ENCODE data around the gene TSHZ2. TPM values are rescaled to one million over a fixed set of nuclear protein-coding genes. Genes with fewer than 3 reads are reported as not detected.

Gene TSHZ2
- total RNA-seq, 1 experiment from 2014 or later, result 0.07 TPM

DNA sequence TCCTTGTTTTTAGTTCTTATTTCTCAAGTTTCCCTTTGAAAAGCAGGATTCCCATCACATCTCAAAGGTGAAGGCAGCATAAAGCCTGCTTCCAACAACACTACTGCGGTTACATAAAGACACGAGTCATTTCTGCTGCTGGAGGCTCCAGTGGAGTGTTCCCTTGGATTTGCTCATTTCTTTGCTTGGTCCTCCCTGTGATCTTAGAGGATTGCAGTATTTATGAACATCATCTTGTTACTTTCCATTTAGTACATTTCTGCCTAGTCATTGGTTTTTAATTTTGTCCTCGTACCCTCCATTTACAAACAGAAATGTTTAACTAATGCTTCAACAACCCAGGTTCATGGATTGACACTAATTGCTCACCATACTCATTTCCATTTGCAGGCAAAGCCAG is 322.6 kb downstream of the TSHZ2 start:
- no peak overlapping the region for H3K56ac ChIP-seq (ENCODE audit: insufficient read length, low read depth, low read length)
- no peaks in the 10 kb centered on the region for H3K36me3 Mint-ChIP-seq (ENCODE audit: insufficient read depth in 1 of 3, low read depth in 3 of 3)
- no peaks in the 10 kb centered on the region for H3K79me2 ChIP-seq (ENCODE audit: insufficient read depth, low read length)
- no peak overlapping the region for H3K18ac ChIP-seq (ENCODE audit: insufficient read length, low read depth, low read length)
- H3K9me3 ChIP-seq (ENCODE audit: control insufficient read depth, low read depth, low read length), result no peaks in the 10 kb centered on the region
- H3K4me1 Mint-ChIP-seq, result peaks cover 9 to 10% of the 10 kb centered on the region in 2 experiments
- no peak overlapping the region for H3K14ac ChIP-seq (ENCODE audit: insufficient read depth, low read length)
- no peaks in the 10 kb centered on the region for H3K23me2 ChIP-seq (ENCODE audit: insufficient read length, low read depth, low read length, poor library complexity, severe bottlenecking)
- H2BK12ac ChIP-seq (ENCODE audit: insufficient read length, low read depth, low read length), result no peak overlapping the region
- H3K4me2 ChIP-seq (ENCODE audit: insufficient read depth, insufficient read length, low read length), result no peak overlapping the region
- H3K4me1 ChIP-seq (ENCODE audit: insufficient read depth, low read length), result no peaks in the 10 kb centered on the region
- no peaks in the 10 kb centered on the region for H3K79me1 ChIP-seq (ENCODE audit: insufficient read depth, low read depth, low read length, poor library complexity, severe bottlenecking)
- no peaks in the 10 kb centered on the region for H4K20me1 ChIP-seq (ENCODE audit: control insufficient read depth, insufficient read depth, insufficient read length)
- no peak overlapping the region for H2AFZ ChIP-seq (ENCODE audit: low read length)
- no peak for DNase-seq
- H3K4me3 Mint-ChIP-seq, result no peak overlapping the region
- H4K5ac ChIP-seq (ENCODE audit: insufficient read length, low read depth, low read length), result no peak overlapping the region
- no peak overlapping the region for H3K23ac ChIP-seq (ENCODE audit: insufficient read length, low read depth, low read length)
- no peak overlapping the region for H3T11ph ChIP-seq (ENCODE audit: low read length)
- no peak overlapping the region for H4K8ac ChIP-seq (replicated peaks; ENCODE audit: insufficient read length, low read depth, low read length)
- no peak overlapping the region for H2BK5ac ChIP-seq (ENCODE audit: insufficient read length, low read length)
- no peak overlapping the region for H3K4ac ChIP-seq (ENCODE audit: low read depth, low read length)
- H2BK20ac ChIP-seq (ENCODE audit: low read depth, low read length, poor library complexity, severe bottlenecking), result no peak overlapping the region
- H2BK120ac ChIP-seq (ENCODE audit: low read depth, low read length, poor library complexity, severe bottlenecking), result no peak overlapping the region
- H3K27ac Mint-ChIP-seq, result no peak overlapping the region
- TF ChIP-seq, protein P1, sequence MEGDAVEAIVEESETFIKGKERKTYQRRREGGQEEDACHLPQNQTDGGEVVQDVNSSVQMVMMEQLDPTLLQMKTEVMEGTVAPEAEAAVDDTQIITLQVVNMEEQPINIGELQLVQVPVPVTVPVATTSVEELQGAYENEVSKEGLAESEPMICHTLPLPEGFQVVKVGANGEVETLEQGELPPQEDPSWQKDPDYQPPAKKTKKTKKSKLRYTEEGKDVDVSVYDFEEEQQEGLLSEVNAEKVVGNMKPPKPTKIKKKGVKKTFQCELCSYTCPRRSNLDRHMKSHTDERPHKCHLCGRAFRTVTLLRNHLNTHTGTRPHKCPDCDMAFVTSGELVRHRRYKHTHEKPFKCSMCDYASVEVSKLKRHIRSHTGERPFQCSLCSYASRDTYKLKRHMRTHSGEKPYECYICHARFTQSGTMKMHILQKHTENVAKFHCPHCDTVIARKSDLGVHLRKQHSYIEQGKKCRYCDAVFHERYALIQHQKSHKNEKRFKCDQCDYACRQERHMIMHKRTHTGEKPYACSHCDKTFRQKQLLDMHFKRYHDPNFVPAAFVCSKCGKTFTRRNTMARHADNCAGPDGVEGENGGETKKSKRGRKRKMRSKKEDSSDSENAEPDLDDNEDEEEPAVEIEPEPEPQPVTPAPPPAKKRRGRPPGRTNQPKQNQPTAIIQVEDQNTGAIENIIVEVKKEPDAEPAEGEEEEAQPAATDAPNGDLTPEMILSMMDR (conservative IDR thresholded peaks at IDR 0.05), result no peak
- no peaks in the 10 kb centered on the region for H3K27me3 ChIP-seq (ENCODE audit: insufficient read depth, low read length)
- WGBS (ENCODE audit: extremely low coverage, insufficient read length, low lambda C conversion rate), result no CpG with 5 or more reads among the region's 3 CpGs
- H3K27me3 Mint-ChIP-seq (ENCODE audit: low read depth), result no peaks in the 10 kb centered on the region; the same call in 1 of the 2 replicates
- no peak overlapping the region for H3K9ac ChIP-seq (ENCODE audit: extremely low read depth, insufficient read length, low read length)
- H4K91ac ChIP-seq (ENCODE audit: insufficient read length, low read depth, low read length), result no peak overlapping the region
- H2BK15ac ChIP-seq (ENCODE audit: low read depth, low read length), result no peak overlapping the region
- no peak overlapping the region for H3K27ac ChIP-seq (ENCODE audit: insufficient read length, low read depth, low read length)
- H3K9me3 Mint-ChIP-seq, result no peaks in the 10 kb centered on the region
- no peak overlapping the region for H2AK5ac ChIP-seq (ENCODE audit: insufficient read length, low read length)

All from H9 (cell line).